Measurements from ENCODE around the gene ICAM5.

ICAM5 gene

GRCh38 chr19:10254244-10254643 is 35.5 kb upstream of the ICAM5 start:
- TF ChIP-seq CTCF (IDR thresholded peaks at IDR 0.05; ENCODE audit: borderline replicate concordance, insufficient read depth, low read depth, low read length): no peak

GRCh38 chr19:10255358-10255757 is 34.4 kb upstream of the ICAM5 start:
- TF ChIP-seq CTCF (IDR thresholded peaks at IDR 0.05; ENCODE audit: borderline replicate concordance, insufficient read depth, low read depth, low read length): no peak
- H3K4me3 ChIP-seq (ENCODE audit: low read depth, low read length): no peak overlapping the region

More at GRCh38 chr19:10254244-10254643, 35.5 kb upstream of the ICAM5 start:
- H3K4me3 ChIP-seq (ENCODE audit: low read depth, low read length): no peak overlapping the region

- no peak for TF ChIP-seq CTCF (IDR thresholded peaks at IDR 0.05; ENCODE audit: borderline replicate concordance, insufficient read depth, low read depth, low read length)
- no peak overlapping the region for H3K4me3 ChIP-seq (ENCODE audit: low read depth, low read length)
These were observed 33.2 kb upstream of the ICAM5 start for GRCh38 chr19:10256551-10256950.

GRCh38 chr19:10256970-10257615 is 32.7 kb upstream of the ICAM5 start:
- H3K4me3 ChIP-seq (ENCODE audit: low read depth, low read length): no peak overlapping the region
- no peak for TF ChIP-seq CTCF (IDR thresholded peaks at IDR 0.05; ENCODE audit: borderline replicate concordance, insufficient read depth, low read depth, low read length)

GRCh38 chr19:10258080-10258710 is 31.6 kb upstream of the ICAM5 start:
- H3K4me3 ChIP-seq (ENCODE audit: low read depth, low read length): no peak overlapping the region
- TF ChIP-seq CTCF (IDR thresholded peaks at IDR 0.05; ENCODE audit: borderline replicate concordance, insufficient read depth, low read depth, low read length): no peak

- no peak overlapping the region for H3K4me3 ChIP-seq (ENCODE audit: low read depth, low read length)
- TF ChIP-seq CTCF (IDR thresholded peaks at IDR 0.05; ENCODE audit: borderline replicate concordance, insufficient read depth, low read depth, low read length): peak; percentile 80
These were observed 30.4 kb upstream of the ICAM5 start for GRCh38 chr19:10259162-10259905.

Data from GM12875 (cell line).